Common myeloid progenitor, CD34-positive (primary cell): Measurements from ENCODE around the gene SZRD1.
A peak's percentile ranks its signal among the peaks of the same experiment; 100 is the strongest.
"Not testable (repeated sequence)": the region's sequence is repeated elsewhere in the genome, so short reads cannot be mapped to it uniquely, and the experiment has no call there.

Experiments used
- CTCF ChIA-PET: fragments of 350-600 bp; sonication (Branson Sonifier 250); formaldehyde crosslinking; loops from one replicate; lab custom pipeline; 2021; ENCODE audit warnings: antibody characterized with exemption; lab: Charles Lee
- POLR2A ChIA-PET: fragments of 350-600 bp; sonication (Branson Sonifier 250); formaldehyde crosslinking; loops from one replicate; lab custom pipeline; 2021; ENCODE audit warnings: antibody characterized with exemption; lab: Charles Lee
- DNase-seq, 3 donors: peaks; one replicate each; pipeline versions ENCODE4 v3.0.0 to v3.0.0-alpha.2; 2013
- H3K27ac ChIP-seq, 2 experiments: 1 replicate in 1 of 2; 2 replicates in 1 of 2; pipeline ENCODE4 v1.7.0; 2013; ENCODE audit warnings: inconsistent platforms in 2 of 2, low read length in 2 of 2, mild to moderate bottlenecking in 2 of 2, low read depth in 1 of 2, moderate library complexity in 1 of 2; ENCODE audit not compliant: severe bottlenecking in 2 of 2, insufficient read depth in 1 of 2, poor library complexity in 1 of 2
- H3K27me3 ChIP-seq, 5 experiments: replicated peaks in 2 of 5; 1 replicate in 3 of 5; 2 replicates in 2 of 5; pipeline versions ENCODE4 v1.6.1 to v1.7.0; 2013; ENCODE audit warnings: low read length in 4 of 5, mild to moderate bottlenecking in 2 of 5, moderate library complexity in 2 of 5, inconsistent platforms in 1 of 5; ENCODE audit not compliant: insufficient read depth in 5 of 5, control insufficient read depth in 4 of 5
- H3K36me3 ChIP-seq, 4 experiments: 1 replicate in 2 of 4; 2 replicates in 2 of 4; pipeline versions ENCODE4 v1.6.1 to v1.7.0; 2013; ENCODE audit warnings: low read length in 3 of 4, control low read depth in 1 of 4, mild to moderate bottlenecking in 1 of 4; ENCODE audit not compliant: control insufficient read depth in 4 of 4, insufficient read depth in 4 of 4
- H3K4me1 ChIP-seq, 4 experiments: 1 replicate in 3 of 4; 2 replicates in 1 of 4; pipeline versions ENCODE4 v1.6.1 to v1.7.1; 2013; ENCODE audit warnings: low read length in 3 of 4, mild to moderate bottlenecking in 3 of 4, control low read depth in 1 of 4, inconsistent platforms in 1 of 4, moderate library complexity in 1 of 4; ENCODE audit not compliant: control insufficient read depth in 4 of 4, insufficient read depth in 4 of 4; ENCODE audit errors: control extremely low read depth in 1 of 4
- H3K4me3 ChIP-seq, 7 experiments: 1 replicate in 4 of 7; 2 replicates in 3 of 7; pipeline versions ENCODE4 v1.5.1 to v1.7.0; 2013; ENCODE audit warnings: mild to moderate bottlenecking in 7 of 7, low read length in 6 of 7, moderate library complexity in 6 of 7, inconsistent platforms in 2 of 7, low read depth in 2 of 7, control low read depth in 1 of 7; ENCODE audit not compliant: insufficient read depth in 4 of 7, control insufficient read depth in 1 of 7; ENCODE audit errors: extremely low read depth in 1 of 7
- H3K9me3 ChIP-seq, 5 experiments: 1 replicate in 4 of 5; 2 replicates in 1 of 5; pipeline versions ENCODE4 v1.6.1 to v1.7.1; 2013; ENCODE audit warnings: low read length in 4 of 5, mild to moderate bottlenecking in 2 of 5, inconsistent platforms in 1 of 5, low read depth in 1 of 5, moderate library complexity in 1 of 5; ENCODE audit not compliant: control insufficient read depth in 4 of 5, insufficient read depth in 2 of 5; ENCODE audit errors: control extremely low read depth in 1 of 5
- WGBS: methylation state at CpG from one replicate; pipeline ENCODE4 v1.1.5; 2013; ENCODE audit not compliant: insufficient coverage; 5-methylcytosine and 5-hydroxymethylcytosine counted together

The SZRD1 gene

GRCh38 chr1:16338961-16339360 is 28.1 kb upstream of the SZRD1 start:
- 89% methylated on average over 3 of the region's 5 CpGs for WGBS
- peaks cover 0 to 5% (median 1%) of the 10 kb centered on the region in 4 experiments for H3K4me1 ChIP-seq
- POLR2A ChIA-PET = no interaction called here
- no peak overlapping the region for H3K4me3 ChIP-seq
- H3K9me3 ChIP-seq = no peaks in the 10 kb centered on the region
- CTCF ChIA-PET = no interaction called here
- no peak overlapping the region for H3K27ac ChIP-seq
- H3K27me3 ChIP-seq = no peaks in the 10 kb centered on the region
- DNase-seq = no peak
- H3K36me3 ChIP-seq = peaks cover 0 to 4% (median 0%) of the 10 kb centered on the region in 4 experiments

- ChIA-PET CTCF (no interaction called here), POLR2A (no interaction called here)
- Histone ChIP-seq H3K9me3 (no peaks in the 10 kb centered on the region), H3K4me1 (peaks cover 0 to 3% (median 1%) of the 10 kb centered on the region in 4 experiments), H3K36me3 (peaks cover 0 to 4% (median 0%) of the 10 kb centered on the region in 4 experiments), H3K27me3 (no peaks in the 10 kb centered on the region), H3K4me3 (no peak overlapping the region), H3K27ac (no peak overlapping the region)
- no peak for DNase-seq
- no CpG with 5 or more reads among the region's 1 CpG for WGBS
These were observed 26.4 kb upstream of the SZRD1 start for GRCh38 chr1:16340673-16341072.

- no CpG with 5 or more reads among the region's 10 CpGs for WGBS
- POLR2A ChIA-PET = no interaction called here
- Histone ChIP-seq H3K27me3 (no peaks in the 10 kb centered on the region), H3K4me1 (peaks cover 0 to 3% (median 1%) of the 10 kb centered on the region in 4 experiments), H3K9me3 (no peaks in the 10 kb centered on the region), H3K27ac (no peak overlapping the region), H3K4me3 (no peak overlapping the region), H3K36me3 (peaks cover 0 to 5% (median 0%) of the 10 kb centered on the region in 4 experiments)
- no peak for DNase-seq
- CTCF ChIA-PET = interaction anchor here (0.6 kb wide), 1 partner anchor 15 kb away, joined by 3 read pairs; no protein-coding TSS in a partner anchor
These were observed 24.5 kb upstream of the SZRD1 start for GRCh38 chr1:16342331-16343062.

GRCh38 chr1:16343276-16343675 is 23.8 kb upstream of the SZRD1 start:
- WGBS = 100% methylated on average over 4 of the region's 6 CpGs
- H3K27ac ChIP-seq, H3K4me1 ChIP-seq, H3K27me3 ChIP-seq, H3K36me3 ChIP-seq, CTCF ChIA-PET, H3K9me3 ChIP-seq, H3K4me3 ChIP-seq, POLR2A ChIA-PET, DNase-seq: not testable (repeated sequence)

- ChIA-PET POLR2A (no interaction called here), CTCF (interaction anchor here (0.7 kb wide), 1 partner anchor 399 kb away, joined by 3 read pairs; no protein-coding TSS in a partner anchor)
- DNase-seq = no peak
- H3K4me1 ChIP-seq = peaks cover 4 to 26% (median 22%) of the 10 kb centered on the region in 4 experiments
- H3K27me3 ChIP-seq = no peaks in the 10 kb centered on the region
- H3K36me3 ChIP-seq = peaks cover 0 to 2% (median 0%) of the 10 kb centered on the region in 4 experiments
- no peaks in the 10 kb centered on the region for H3K9me3 ChIP-seq
- no peak overlapping the region for H3K4me3 ChIP-seq
- 93% methylated on average over 8 of the region's 14 CpGs for WGBS
- peak overlapping the region in 1 of 2 experiments; percentile 22 for H3K27ac ChIP-seq
These were observed 18.4 kb upstream of the SZRD1 start for GRCh38 chr1:16348414-16349182.

GRCh38 chr1:16349847-16350406 is 17.1 kb upstream of the SZRD1 start:
- H3K36me3 ChIP-seq = peaks cover 0 to 2% (median 0%) of the 10 kb centered on the region in 4 experiments
- peaks cover 4 to 26% (median 22%) of the 10 kb centered on the region in 4 experiments for H3K4me1 ChIP-seq
- DNase-seq = no peak
- peak overlapping the region in 1 of 7 experiments; percentile 35 for H3K4me3 ChIP-seq
- 85% methylated on average over 2 of the region's 2 CpGs for WGBS
- H3K9me3 ChIP-seq = no peaks in the 10 kb centered on the region
- no peak overlapping the region for H3K27ac ChIP-seq
- ChIA-PET POLR2A (no interaction called here), CTCF (interaction anchor here (1.0 to 1.5 kb wide), 2 partner anchors 9 to 13 kb away, joined by 3 to 8 read pairs; no protein-coding TSS in a partner anchor)
- H3K27me3 ChIP-seq = no peaks in the 10 kb centered on the region
